Stimulated activated CD4-positive, alpha-beta T cell treated with anti-CD3 and anti-CD28 coated beads, TNF-alpha, amount 100 ng/mL, for 48 hours (primary cell): ENCODE data around the gene LRRC3.

Source experiments
- DNase-seq, 3 donors: peaks; one replicate each; pipeline ENCODE4 v3.0.0-alpha.2; 2020; ENCODE audit warnings: low read depth in 3 of 3

LRRC3 gene

DNA sequence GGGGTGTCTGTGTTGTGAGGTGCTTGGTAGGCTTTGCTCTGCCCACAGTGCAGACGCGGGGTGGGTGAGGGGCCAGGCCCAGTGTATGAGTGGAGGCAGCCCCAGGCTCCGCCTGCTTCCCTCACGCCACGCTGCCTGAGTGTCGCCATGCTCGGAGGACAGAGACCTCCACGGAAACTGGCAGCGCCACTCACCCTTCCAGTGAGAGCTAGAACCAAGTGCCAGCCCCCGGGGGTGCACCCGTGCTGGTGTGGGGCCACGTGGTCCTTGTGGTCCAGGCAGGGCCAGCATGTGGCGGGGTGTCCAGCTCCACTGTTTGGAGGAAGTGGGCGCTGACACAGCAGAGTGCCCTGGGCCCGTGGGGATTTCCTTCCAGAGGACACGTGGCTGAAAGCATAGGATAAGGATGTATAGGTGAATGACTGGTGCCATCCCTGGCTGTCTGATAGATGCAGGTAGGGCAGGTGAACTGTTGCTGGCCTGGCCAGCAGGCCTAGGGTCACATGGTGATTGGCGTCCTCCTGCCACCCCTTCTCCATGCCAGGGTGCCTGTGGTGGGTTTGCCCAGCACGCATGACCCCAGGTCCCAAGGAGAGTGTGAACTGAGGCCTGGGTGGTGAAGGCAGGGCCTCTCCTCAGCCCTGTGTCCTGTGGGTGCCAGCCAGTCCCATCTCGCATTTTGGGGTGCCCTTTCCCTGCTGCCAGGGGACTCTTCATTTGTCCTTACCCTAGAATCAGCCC, 3.8 kb downstream of the LRRC3 start:
- DNase-seq = no peak

- no peak for DNase-seq
These were observed 4.6 kb downstream of the LRRC3 start for GRCh38 chr21:44459712-44460440.

- DNase-seq = no peak
These were observed 5.1 kb downstream of the LRRC3 start for GRCh38 chr21:44460441-44460755.

- no peak for DNase-seq
These were observed 5.7 kb downstream of the LRRC3 start for GRCh38 chr21:44461005-44461404.

DNA sequence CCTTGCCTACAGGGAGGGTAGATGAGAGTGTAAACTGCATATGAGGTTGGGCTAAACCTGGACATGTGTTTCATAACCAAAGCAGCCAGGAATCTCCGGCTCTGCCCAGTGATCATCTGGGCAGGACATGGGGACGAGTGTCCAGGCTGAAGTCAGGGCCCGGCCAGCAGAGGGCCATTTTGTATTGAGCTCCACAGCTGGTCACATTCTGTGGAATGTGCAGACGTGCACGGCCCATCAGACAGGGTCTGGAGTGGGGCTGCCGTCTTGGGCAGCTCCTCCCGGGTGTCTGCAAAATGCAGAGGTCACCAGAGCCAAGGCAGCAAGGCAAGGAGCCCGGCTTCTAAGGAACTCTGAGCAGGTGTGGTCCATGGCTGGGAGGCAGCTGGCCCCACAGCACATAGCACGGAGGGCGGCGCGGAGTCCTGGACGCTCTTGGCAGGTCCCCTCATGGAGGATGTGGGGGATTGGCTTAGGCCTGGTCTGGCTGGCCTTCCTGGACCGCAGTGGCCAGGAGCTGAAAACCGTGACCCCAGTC, 6.2 kb downstream of the LRRC3 start:
- DNase-seq = no peak

DNA sequence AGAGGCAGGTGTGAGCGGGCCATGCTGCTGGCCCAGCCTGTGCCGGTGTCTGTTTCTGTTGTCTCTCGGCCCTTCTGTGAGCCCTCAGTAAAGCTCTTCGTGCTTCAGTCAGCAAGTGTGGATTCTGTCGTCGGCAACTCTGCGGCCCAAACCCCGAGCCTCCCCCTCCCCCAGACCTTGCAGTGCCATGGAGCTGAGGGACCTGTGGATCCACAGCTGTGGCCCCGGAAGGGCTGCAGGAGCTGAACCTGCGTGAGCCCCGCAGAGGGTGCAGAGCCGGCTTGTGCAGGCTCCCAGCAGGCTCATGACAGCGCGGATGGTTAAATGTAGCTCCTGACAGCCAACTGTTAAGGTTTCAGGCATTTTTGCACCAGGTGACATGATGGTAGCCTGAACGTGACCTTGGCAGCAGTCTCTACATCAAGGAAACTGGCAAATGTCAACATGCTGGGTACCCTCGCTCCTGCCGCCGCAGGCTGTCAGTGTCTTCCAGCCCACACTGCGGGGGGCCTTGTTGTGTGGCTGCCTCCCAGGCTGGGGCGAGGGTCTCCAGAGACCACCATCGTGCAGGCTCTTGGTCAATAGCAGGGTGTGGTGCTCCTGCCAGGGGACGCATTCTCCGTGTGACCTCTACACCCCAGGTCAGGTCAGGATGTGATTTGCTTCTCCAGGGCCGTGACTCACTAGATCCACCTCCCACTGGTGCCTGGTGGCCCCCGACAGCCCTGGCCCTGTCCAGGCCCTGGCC, 7.0 kb downstream of the LRRC3 start:
- no peak for DNase-seq

DNA sequence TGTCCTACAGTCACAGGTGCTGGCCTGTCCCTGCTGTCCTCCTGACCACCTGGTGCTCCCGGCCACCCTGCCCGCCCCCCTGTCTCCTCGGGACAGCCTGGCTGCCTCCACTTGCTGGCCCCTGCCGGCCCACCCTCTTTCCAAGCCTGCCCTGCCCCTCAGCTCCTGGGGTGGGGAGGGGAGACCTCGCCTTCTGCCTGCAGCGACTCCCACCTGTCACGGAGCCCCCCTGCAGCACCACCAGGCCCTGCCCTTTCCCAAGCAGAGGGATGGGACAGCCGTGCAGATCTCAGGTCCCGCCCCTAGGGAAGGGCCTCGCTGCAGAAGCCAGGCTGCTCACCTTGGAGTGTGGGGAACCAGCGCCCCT, 7.5 kb downstream of the LRRC3 start:
- no peak for DNase-seq

DNA sequence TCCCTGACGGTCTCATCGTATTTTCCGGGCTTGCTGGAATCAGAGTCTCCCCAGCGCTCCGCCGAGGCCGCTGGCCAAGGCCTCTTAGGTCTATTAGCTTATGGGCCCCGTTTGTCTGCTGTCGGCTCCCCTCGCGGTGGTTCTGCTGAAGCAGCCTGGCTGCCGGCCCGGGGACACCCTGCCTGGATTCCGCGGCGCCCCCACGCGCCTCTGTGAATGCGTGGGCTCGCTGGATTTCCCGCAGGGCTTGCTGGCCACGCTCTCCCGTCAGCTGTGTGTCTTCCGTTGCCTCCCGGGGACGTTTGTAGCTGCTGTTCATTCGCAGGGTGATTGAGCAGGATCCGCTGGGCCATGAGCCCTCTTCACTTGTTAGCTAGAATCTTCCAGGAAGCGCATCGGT, 8.4 kb downstream of the LRRC3 start:
- no peak for DNase-seq

DNA sequence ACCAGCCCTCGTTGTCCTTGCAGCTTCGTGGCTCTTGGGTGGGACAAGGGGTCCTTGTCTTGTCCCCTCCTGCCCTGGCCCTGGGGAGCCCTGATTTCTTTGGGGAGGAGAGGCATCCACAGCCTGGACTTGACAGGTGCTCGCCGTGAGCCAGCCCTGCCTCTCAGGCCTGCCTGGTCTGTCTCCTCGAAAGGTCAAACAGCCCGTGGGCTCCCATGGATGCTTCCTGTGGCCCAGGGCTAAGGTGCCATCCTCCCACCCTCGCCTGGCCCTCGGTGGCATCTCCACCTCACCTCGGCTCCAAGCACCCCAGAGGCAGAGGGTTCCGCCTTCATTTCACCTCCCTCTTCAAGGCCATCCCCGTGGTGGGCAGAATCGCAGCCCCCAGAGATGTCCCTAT, 9.0 kb downstream of the LRRC3 start:
- no peak for DNase-seq

- no peak for DNase-seq
These were observed 11.1 kb downstream of the LRRC3 start for GRCh38 chr21:44466351-44466954.

- DNase-seq = no peak
These were observed 11.9 kb downstream of the LRRC3 start for GRCh38 chr21:44466996-44467858.

- DNase-seq = no peak
These were observed 12.5 kb downstream of the LRRC3 start for GRCh38 chr21:44467859-44468195.

DNA sequence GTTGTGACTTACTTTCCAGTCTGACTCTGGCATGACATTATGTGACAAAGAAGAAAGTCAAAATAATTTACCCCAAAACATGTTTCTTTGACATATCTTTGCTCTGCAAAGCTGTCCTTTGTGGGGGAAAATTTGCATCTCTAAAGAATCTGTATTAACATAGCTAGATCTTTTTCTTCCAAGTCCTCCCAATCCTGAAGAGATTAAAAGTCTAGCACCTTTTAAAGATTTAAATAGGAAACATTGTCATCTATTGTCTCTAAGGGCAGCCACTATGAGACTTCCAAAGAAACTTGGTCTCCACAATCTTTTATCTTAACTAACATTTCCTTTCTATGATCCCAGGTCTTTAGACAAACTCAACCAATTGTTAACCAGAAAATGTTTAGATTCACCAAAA, 16.0 kb downstream of the LRRC3 start:
- no peak for DNase-seq

DNA sequence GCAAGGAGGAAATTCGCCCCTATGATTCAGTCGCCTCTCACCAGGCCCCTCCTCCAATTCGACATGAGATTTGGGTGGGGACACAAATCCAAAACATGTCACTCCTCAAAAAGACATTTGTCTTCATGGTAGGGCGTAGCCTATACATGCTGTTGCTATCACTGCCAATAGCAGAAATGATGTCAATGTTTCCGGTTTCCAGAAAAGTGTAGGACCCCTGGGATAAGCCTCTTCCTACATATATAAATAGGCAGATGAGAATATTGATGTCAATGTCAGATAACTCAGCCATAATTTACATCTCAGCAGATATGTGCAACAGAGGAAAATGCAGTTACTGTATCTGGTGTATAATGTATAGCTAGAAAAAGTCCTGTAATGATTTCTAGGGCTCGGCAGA, 16.7 kb downstream of the LRRC3 start:
- DNase-seq = no peak

- no peak for DNase-seq
These were observed 18.7 kb downstream of the LRRC3 start for GRCh38 chr21:44473915-44474555.

GRCh38 chr21:44475266-44475845, 20.0 kb downstream of the LRRC3 start:
- DNase-seq = no peak

GRCh38 chr21:44477131-44477530, 21.8 kb downstream of the LRRC3 start:
- DNase-seq = no peak

DNA sequence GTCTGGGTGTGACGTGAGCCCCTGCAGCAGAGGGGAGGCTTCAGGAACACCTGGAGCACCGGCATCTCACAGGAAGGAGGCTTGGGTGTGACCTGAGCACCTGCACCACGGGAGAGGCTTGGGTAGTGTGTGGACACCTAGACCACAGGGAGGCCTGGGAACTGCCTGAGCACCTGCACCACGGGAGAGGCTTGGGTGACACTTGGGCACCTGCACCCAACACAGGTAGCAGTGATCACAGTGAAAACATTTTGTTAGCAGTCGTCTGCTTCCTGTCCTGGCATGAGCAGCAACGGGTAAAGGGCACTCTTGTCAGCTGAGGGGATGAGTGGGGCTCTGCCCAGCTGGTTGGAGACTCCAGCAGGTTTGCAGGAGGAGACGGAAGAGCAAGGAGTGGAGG, 22.4 kb downstream of the LRRC3 start:
- no peak for DNase-seq

DNA sequence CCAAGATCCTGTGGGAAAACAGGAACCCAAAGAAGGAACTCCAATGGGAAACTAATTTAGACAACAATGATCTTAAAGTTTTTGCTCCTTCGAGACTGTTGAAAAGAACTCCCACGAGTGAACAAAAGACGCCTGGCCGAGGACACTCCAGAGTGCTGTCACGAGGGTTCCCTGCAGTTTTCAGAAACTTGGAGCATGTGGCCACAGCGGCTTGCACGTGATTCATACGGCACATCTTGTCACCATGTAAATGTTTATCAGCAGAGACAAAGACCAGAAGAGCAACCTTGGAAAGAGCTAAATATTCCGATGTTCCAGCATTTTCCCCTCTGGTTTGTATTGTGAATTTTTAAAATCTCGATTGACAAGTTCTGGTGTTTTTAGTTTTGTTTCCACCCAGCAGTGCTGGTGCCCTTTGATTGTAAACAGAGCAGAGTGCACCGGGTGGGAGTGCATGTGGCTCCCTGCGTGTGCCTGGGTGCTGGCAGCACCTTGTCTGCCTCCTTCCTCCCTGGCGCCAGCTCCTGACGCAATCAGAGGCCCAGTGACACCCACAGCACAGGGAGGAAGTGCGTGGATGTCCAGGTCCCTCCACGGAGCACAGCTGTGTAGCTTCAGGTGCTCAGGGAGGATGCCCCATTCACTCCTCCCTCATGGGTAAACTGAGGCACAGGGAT, 23.0 kb downstream of the LRRC3 start:
- no peak for DNase-seq

GRCh38 chr21:44478801-44479167, 23.5 kb downstream of the LRRC3 start:
- DNase-seq = no peak
